ENCODE results near the gene CPLX1.

Gene CPLX1

DNA sequence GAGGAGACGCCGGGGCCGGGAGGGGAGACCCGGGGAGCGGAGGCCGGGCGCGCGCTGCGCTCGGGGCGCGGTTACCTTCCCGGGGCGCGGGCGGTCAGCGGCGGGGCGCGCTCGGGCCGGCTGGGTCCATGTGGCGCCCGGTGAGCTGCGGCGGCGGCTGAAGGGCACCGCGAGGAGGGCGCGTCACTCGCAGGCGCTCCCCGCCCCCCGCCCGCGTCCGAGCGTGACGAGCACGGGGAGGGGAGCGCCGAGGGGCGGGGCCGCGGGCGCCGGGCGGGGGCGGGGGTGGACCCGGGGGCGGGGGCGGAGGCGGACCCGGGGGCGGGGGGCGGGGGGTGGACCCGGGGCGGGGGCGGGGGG, at the start of gene CPLX1:
Gene CPLX1 (minus strand): TSS at position 159 of the 360 bp plus-strand sequence. CDS start 1,607 bp downstream, outside the sequence.
- peak; percentile 73 for DNase-seq

DNA sequence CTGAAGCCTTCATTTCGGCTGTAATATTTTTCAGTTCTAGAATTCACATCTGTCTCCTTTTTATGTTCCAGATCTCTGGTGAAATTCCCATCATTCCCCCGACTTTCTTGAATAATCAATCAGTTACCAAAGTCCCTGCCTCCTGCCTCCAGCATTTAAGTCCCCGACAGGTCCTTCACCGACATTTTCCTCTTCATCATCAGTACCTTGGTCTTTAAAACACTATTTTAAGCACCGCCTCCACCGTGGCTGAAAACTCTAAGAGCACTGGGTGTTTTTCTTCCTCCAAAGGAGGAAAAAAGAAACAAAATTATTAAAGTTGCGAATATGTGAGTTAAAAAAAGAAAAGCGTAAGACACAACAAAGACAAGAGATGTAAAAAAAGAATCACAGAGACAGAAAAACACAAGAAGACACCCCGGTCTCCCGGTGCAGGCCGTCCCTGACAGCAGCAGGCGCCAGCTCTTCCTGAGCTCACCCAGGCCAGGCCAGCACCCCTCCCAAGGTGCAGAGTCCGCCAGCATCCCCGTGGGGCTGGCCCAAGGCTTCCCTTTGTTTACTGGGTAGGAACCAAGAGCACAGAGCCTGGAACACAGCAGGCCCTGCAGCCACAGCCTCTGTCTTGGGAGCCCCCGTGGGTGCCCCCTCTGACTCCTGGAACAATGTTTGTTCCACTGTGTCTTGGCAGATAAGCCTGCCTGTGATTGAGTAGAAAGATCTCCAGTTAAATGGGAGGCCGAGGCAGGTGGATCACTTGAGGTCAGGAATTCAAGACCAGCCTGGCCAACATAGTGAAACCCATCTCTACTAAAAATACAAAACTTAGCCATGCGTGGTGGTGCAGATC, 49.3 kb upstream of the CPLX1 start:
- DNase-seq = no peak

DNA sequence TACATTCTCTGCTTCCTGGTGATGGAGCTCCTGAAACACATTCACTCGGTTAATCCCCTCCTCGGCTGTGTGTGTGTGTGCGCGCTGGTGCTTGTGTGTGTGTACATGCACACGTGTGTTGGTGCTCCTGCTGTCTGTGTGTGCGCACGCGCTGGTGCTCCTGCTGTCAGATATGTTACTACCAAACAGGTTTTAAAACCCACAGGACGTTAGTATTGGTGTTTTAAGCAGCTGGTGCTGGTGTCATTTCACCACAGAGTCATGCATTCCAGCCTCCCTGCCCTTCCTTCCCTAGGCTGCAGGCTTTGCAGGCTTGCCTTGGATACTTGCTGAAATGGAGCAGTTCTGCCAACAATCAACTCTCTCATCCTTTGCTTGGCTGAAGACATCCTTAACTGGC, 48.1 kb upstream of the CPLX1 start:
- no peak for DNase-seq

DNA sequence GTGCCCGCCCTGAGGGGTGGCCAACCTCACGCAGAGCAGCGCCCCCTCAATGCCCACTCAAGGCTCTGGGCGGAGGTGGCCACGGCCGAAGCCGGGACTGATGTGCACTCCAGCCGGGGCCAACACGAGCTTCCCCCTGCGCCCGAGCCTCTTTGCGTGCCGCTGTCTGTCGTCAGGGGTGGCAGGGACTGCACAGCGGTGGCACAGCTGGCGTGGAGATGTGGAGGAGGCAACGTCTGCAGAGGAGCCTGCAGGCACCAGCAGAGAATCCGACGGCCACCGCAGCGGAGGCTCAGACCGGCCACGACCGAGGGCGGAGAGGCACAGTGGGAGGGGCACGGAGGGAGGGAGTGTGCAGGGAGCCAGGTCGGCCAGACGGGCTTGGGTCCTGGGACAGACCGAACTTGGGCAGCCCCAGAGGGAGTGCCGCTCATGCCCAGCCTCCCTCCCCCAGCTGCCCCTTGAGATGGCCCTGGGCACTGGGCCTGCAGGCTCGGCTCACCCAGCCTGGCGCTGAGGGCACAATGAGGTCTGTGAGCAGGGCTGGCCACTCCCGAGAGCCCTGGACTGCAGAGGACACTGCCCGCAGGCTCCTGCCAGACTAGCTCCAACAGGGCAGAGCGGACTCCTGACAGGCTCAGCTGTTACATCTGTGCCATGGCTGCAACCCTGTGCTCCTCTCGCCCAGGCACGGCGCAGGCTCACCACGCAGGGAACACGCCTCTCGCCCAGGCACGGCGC, 46.5 kb upstream of the CPLX1 start:
- DNase-seq = no peak

DNA sequence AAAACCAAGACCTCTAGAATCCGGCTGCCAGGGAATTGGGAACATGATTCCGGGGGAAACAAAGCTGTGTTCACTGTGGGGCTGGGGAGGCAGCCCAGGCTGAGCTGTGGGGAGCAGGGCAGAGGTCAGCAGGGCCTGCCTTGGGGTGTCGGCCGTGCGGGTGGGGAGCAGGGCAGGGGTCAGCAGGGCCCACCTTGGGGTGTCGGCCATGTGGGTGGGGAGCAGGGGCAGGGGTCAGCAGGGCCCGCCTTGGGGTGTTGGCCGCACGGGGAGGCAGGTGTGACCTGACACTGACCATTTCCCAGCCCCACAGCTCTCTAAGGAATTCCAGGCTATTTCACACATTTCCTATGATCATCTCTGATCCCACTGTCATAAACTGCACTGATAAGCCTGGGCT, 45.6 kb upstream of the CPLX1 start:
- DNase-seq = no peak

DNA sequence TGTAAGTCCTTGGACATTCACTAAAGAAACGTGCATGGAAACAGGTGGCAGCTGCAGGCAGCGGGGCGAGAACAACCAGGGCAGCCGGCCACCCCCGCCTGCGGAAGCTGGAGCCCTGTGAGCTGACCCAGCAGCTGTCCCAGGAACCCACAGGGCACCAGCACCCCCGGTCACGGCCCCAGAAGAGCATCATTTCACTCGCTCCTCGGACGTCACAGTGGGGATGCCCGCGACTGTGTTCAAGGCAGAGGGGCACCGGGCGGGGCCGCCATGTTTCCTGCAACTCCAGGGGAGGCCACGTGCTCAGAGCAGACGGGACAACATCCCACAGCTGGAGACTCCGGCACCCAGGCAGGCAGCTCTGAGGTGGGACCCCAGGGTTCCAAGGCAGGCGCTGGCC, 45.0 kb upstream of the CPLX1 start:
- no peak for DNase-seq

DNA sequence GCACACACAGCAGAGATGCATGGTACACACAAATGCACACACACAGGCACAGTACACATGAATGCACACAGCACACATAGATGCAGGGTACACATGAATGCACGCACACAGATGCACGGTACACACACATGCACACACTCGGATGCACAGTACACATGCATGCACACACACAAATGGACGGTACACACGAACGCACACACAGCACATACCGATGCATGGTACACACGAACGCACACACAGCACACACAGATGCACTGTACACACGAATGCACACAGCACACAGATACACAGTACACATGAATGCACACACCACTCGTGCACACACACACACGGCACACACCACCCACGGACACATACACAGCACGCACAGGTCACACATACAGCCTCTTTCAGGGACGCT, 43.8 kb upstream of the CPLX1 start:
- no peak for DNase-seq

DNA sequence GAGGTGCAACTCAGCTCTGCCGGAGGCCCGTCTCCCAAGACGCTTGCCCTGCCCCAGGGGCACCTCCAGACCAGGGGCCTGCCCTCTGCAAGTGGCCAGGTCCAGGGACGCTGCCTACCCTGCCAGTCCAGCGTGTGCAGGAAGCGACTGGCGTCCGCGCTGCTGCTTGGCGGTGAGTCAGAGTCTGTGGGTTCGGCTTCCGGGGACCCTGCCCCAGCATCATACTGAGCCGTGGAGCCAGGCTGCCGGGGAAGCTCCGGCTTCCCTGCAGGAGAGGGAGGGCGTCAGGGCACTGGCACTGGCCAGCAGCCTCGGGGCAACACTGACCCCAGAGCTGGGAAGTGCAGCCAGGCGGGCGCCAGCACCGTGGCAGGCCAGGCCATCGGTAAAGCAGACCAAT, 42.5 kb upstream of the CPLX1 start:
- no peak for DNase-seq

DNA sequence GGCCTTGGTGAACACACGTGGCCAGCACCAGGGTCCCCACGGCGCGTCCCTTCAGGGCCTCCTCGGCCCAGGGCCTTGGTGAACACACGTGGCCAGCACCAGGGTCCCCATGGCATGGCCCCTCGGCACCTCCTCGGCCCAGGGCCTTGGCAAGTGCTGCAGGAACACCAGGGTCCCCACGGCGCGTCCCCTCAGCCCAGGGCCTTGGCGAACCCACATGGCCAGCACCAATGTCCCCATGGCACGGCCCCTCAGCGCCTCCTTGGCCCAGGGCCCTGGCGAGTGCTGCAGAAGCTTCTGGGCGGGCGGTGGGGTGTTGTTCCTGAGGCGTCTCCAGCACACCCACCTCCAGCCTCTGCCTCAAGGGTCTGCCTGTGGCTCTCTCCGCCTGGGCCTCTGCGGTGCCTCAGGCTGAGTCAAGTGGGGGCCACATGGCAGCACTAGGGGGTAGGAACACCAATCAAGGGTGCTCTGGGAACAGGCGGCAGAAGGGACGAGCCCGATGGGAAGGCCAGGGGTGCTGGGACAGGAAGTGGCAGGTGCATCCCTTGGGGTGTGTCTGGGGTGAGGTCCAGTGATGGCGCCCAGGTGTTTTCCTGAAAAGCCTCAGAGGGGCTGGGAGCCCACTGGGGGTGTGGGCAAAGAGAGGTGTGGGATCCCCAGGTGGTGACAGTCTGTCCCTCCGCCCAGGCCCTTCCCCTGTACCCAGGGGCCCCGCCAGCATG, 41.8 kb upstream of the CPLX1 start:
- no peak for DNase-seq

DNA sequence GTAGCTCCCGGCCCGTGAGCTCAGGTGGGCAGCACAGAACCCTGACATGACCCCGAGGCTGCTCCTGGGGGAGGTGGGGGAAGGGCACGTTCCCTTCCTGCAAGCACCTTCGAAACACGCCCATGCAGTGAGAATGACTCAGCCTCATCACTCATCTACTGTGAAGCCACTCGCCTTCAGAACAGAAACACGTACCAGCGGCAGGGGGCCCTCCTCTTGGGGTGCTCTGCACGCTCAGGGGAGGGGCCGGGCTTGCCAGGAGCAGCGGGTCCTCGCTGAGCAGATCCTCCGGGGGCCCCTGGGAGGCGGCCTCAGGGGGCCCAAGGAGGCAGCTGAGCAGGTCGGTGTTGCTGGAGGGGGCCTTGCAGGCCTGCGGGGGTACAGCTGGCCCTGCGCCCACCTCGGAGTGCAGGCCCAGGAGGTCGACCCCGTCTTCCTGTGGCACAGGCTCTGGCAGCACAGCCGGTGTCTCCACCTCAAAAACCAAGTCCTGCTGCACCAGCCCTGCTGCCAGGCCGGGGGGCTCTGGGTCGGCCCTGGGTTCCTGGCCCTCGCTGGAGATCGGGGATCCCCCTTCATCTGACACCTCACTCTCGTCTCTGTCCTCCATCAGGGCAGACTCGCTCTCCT, 40.9 kb upstream of the CPLX1 start:
- DNase-seq = no peak

DNA sequence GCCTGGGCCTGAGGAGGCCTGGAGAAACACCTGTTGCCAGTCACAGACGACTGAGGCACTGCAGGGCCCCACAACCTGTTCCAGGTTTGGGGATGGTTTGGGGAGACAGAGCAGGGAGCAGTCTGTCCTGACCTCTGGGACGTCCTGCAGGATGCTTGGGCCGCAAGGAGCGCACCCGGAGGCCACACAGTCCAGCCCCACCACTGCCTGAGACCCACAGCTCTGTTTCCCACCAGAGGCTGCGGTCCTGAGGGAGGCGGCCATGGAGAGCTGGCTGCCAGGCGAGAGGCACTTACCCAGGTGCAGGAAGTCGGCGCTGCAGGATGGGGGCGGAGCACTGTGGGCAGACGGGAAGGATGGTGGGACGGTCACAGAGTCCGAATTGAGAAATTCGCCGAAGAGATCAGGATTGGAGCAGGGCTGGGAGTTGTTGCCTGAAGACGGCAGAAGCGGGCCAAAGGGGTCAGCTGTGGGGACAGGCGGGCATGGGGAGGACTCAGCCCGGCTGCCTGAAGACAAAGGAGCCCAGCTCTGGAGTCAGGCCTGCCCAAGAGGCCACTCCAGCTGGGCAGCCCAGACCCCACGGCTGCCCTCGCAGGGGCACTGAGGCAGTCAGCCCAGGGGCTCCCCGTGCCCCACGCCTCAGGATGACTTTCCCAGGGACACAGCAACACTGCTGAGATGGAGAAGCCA, 40.3 kb upstream of the CPLX1 start:
- DNase-seq = no peak

DNA sequence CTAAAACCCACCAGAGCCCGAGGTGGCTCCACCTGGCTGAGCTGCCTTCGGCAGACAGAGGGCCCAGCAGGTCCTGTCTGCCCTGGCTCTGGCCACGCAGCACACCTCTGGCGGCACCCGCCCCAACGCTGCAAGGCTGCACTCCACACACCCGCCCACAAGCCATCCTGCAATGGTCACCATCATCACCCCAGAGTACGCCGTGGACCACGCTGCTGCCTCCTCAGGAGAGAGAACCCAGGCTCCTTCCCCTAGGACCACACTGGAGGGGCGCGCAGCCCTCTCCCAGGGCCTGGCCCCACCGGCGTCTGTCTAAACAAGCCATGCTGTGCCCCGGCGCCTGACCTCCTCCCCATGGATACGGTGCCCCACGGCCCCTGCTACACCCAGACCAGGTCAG, 39.6 kb upstream of the CPLX1 start:
- no peak for DNase-seq

DNA sequence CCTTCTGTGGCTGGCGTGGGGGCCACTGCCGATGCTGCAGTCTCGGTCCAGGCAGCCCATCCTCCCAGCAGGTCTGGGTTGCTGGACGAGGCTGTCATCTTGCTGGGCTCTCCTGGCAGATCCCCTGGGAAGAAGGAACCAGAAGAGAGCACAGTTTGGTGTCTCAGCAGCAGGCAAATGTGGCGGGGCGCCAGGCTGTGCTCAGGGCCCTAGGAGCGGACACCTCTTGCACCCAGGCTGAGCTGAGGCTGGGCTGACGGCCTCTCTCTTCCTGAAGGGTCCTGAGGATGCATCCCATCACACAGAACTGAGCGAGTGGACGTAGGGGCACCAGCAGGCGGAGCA, 39.2 kb upstream of the CPLX1 start:
- no peak for DNase-seq

DNA sequence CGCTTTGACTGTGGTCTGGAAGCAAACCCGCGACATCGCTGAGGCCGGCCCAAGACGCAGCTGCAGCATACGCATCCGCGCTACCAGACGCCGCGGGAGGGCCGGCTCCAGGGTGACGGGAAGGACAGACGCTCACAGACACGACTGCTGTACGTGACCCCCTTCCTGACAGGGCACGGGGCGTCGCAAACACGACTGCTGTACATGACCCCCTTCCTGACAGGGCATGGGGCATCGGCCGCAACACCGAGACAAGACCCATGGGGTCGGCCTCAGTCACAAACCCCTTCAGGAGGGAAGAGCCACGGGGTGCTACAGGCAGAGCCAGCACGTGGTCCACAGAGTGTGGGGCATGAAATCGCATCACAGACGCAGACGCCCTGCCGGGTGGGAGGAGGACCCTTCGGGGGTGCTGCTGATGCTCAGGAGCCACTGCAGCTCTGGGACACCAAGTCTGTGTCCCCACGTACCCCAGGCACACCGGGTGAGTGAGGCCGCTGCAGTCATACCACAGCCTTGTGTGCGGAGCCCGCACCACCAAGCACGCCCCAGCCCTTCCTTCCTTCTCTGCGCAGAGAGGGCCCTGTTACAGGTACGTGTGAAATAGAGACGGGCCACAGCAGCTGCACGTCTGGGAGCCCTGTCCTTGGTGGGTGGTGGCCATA, 38.7 kb upstream of the CPLX1 start:
- no peak for DNase-seq

DNA sequence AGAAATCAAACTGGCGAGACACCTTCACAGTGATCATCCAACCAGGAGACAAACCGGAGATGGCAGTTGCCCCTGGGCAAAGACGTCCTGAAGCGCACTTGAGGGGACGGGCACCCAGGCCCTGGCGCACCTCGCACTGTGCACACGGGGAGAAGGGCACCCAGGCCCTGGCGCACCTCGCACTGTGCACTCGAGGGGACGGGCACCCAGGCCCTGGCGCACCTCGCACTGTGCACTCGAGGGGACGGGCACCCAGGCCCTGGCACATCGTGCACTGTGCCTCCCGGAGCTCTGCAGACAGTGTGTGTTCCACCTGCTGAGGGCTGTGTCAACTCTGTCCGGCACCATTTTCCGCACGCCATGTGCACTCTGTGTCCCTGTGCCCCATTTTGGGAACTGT, 34.6 kb upstream of the CPLX1 start:
- DNase-seq = no peak

DNA sequence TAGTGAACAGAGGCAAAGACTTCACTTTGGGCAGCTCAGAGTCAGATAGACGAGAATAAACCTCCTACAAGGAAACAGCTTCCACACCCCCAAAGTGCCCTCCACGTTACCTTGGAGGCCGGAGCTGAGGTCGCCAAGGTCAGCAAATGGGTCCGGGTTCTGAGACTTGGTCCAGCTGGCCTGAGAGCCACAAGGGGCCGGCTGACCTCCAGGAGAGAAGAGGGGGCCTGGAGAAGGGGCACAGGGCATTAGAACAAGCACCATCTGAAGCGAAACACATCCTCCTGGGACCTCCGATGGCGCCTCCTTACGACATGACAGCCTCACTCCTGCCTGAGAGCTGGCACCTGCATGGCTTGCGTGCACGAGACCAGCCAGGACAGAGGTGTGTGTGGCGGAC, 33.6 kb upstream of the CPLX1 start:
- DNase-seq = no peak

DNA sequence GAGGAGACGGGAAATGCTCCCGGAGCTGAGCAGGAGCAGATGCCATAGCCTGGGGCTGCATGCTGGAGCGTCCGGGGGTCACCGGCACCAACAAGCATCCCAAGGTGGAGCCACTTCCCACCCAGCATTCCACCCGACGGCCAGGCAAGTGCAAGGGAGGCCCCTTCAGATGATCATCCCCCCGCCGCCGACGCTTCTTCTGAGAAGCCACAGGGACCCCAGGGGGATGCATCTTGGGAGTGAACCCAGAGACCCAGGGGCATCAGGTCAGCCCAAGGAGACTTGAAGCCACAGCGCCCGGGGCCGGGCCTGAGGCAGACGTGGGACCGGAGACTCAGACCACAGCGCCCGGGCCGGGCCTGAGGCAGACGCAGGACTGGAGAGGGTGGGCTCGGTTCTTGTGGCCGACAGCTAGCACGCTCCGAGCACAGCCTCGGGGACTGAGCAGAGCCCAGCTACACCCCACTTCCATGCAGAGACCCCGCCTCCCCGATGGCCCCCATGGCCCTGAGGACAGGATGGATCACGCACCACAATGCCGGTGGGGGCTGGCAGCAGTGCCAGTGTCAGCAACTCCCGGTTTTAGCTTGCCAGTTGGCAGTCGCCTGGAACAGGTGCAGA, 33.0 kb upstream of the CPLX1 start:
- DNase-seq = no peak

DNA sequence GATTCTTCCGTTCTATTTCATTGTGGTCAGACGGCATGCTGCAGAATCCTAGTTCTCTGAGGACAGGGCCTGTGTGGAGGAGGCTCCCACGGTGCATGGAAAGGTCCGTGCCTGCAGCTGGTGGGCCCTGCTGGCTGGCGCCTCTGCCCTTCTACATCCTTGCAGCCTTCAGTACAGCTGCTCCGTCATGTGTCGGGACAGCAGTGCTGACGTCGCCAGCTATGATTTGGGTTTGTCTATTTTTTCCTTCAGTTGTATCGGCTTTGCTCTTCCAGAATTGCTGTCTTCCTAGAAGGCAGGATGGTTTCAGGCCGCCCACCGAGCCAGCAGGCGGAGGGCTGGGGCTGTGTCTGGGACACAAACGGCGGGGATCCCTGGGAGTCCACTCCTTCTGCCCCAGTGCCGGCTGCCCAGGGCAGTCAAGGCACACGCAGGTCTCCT, 32.1 kb upstream of the CPLX1 start:
- no peak for DNase-seq

DNA sequence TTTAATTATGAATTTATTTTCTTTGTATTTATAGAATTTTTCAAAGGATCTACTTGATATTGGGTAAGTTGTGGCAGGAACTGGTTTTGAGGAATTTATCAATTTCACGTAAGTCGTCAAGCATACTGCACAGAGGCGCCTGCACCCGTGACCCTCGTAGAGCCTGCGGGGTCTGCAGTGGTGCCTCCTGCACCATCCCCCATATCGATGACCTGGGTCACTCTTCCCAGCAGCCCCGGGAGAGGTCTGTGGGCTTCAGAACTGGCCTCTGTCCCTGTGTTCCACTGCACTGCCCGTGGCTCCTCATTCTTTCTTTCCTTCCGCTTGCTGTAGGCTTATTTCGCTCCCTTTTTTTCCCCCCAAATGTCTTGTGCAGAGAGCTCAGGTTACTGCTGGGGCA, 31.5 kb upstream of the CPLX1 start:
- no peak for DNase-seq

DNA sequence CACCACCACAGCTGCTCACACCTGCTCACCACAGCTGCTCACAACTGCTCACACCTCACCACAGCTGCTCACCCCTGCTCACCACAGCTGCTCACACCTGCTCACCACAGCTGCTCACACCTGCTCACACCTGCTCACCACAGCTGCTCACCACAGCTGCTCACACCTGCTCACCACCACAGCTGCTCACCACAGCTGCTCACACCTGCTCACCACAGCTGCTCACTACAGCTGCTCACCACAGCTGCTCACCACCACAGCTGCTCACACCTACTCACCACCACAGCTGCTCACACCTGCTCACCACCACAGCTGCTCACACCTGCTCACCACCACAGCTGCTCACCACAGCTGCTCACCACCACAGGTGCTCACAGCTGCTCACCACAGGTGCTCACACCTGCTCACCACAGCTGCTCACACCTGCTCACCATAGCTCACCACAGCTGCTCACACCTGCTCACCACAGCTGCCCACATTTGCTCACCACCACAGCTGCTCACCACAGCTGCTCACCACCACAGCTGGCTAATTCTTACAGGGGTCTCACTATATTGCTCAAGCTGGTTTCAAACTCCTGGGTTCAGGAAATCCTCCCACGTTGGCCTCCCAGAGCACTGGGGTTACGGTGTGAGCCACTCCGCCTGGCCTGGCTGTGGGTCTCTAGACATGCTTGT, 30.4 kb upstream of the CPLX1 start:
- no peak for DNase-seq

DNA sequence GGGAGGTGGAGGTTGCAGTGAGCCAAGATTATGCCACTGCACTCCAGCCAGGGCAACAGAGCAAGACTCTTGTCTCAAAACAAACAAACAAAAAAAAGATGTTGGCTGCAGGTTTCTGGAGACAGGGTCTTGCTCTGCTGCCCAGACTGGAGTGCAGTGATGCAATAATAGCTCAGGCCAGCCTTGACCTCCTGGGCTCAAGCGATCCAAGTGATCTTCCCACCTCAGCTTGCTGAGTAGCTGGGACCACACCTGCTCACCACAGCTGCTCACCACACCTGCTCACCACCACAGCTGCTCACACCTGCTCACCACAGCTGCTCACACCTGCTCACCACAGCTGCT, 29.9 kb upstream of the CPLX1 start:
- no peak for DNase-seq

Measured in NCI-H146 (cell line).